ENCODE data around the gene ATP8B4. TPM values are rescaled to one million over a fixed set of nuclear protein-coding genes. Genes with fewer than 3 reads are reported as not detected.

The ATP8B4 gene
- polyA plus RNA-seq, 1 donor (not counting 4 experiments of a cell fraction or from before 2014, with no cell fraction given): 0.05 TPM

DNA sequence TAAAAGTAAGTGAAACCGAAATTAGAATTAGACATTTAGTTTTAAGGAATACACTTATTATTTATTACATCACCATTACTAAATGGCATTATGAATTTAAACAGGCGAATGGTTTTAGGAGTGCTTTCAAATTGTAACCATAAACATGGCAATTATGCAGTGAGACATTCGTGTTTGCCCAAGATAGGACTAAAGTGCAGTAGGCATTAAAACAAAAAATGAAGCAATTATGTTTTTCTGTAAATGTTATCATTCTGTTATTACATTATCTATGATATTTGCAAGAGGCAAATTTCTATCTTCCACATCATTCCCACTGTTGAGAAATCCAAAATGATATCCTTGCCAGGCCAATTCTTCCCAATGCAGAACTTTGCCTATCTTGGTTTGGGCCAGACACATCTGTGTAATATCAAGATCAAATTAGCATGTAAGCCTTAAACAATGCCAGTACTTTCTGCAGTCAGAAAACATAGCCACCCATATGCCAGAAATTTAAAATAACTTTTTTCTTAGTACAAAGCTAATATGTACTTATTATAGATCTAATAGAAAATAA is 156.9 kb downstream of the ATP8B4 start:
- Histone ChIP-seq H3K79me2 (ENCODE audit: control insufficient read depth, insufficient read depth, low read length) (no peaks in the 10 kb centered on the region), H3K4me1 (ENCODE audit: control insufficient read depth, extremely low read depth, insufficient read depth, low read length) (no peaks in the 10 kb centered on the region), H3K4me2 (ENCODE audit: control insufficient read depth, extremely low read depth, insufficient read depth, low read depth, low read length) (no peak overlapping the region), H3K27me3 (ENCODE audit: control insufficient read depth, extremely low read depth, insufficient read depth, low read length) (no peaks in the 10 kb centered on the region), H4K20me1 (ENCODE audit: control insufficient read depth, extremely low read depth, insufficient read depth, low read length) (no peaks in the 10 kb centered on the region), H3K9me1 (ENCODE audit: control insufficient read depth, extremely low read depth, insufficient read depth, low read length) (no peaks in the 10 kb centered on the region), H3K36me3 (ENCODE audit: control insufficient read depth in 2 of 2, extremely low read depth in 1 of 2, insufficient read depth in 2 of 2, low read length in 2 of 2) (no peaks in the 10 kb centered on the region), H2AFZ (ENCODE audit: control insufficient read depth, low read length) (no peak overlapping the region), H3K9me3 (ENCODE audit: control insufficient read depth, low read depth, low read length) (no peaks in the 10 kb centered on the region), H3K9ac (ENCODE audit: control insufficient read depth, extremely low read depth, insufficient read depth, low read length) (no peak overlapping the region), H3K27ac (ENCODE audit: control insufficient read depth, insufficient read depth, low read length) (no peak overlapping the region), H3K4me3 (ENCODE audit: control insufficient read depth in 2 of 3, extremely low read depth in 1 of 3, insufficient read depth in 2 of 3, low read depth in 1 of 3, low read length in 3 of 3) (no peak overlapping the region)
- TF ChIP-seq, protein P1, sequence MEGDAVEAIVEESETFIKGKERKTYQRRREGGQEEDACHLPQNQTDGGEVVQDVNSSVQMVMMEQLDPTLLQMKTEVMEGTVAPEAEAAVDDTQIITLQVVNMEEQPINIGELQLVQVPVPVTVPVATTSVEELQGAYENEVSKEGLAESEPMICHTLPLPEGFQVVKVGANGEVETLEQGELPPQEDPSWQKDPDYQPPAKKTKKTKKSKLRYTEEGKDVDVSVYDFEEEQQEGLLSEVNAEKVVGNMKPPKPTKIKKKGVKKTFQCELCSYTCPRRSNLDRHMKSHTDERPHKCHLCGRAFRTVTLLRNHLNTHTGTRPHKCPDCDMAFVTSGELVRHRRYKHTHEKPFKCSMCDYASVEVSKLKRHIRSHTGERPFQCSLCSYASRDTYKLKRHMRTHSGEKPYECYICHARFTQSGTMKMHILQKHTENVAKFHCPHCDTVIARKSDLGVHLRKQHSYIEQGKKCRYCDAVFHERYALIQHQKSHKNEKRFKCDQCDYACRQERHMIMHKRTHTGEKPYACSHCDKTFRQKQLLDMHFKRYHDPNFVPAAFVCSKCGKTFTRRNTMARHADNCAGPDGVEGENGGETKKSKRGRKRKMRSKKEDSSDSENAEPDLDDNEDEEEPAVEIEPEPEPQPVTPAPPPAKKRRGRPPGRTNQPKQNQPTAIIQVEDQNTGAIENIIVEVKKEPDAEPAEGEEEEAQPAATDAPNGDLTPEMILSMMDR (optimal IDR thresholded peaks at IDR 0.05 in 1 of 3, IDR thresholded peaks at IDR 0.05 in 1 of 3, conservative IDR thresholded peaks at IDR 0.05 in 1 of 3; ENCODE audit: extremely low read depth in 1 of 3, insufficient read depth in 2 of 3, low read length in 3 of 3): no peak
- no peak for TF ChIP-seq EZH2 (IDR thresholded peaks at IDR 0.05; ENCODE audit: low read length)
- FAIRE-seq: no peak
- DNase-seq (ENCODE audit: low read depth, low spot score): no peak
- dilution Hi-C loops (cut with MboI; ENCODE audit: extremely low pct_ligation_motif_present, low sequenced_read_pairs): no loop called here

GRCh38 chr15:49953421-49953820 is 165.6 kb downstream of the ATP8B4 start:
- Histone ChIP-seq H2AFZ (ENCODE audit: control insufficient read depth, low read length) (no peak overlapping the region), H3K9me1 (ENCODE audit: control insufficient read depth, extremely low read depth, insufficient read depth, low read length) (no peaks in the 10 kb centered on the region), H3K4me3 (ENCODE audit: control insufficient read depth in 2 of 3, extremely low read depth in 1 of 3, insufficient read depth in 2 of 3, low read depth in 1 of 3, low read length in 3 of 3) (no peak overlapping the region), H3K9ac (ENCODE audit: control insufficient read depth, extremely low read depth, insufficient read depth, low read length) (no peak overlapping the region), H3K79me2 (ENCODE audit: control insufficient read depth, insufficient read depth, low read length) (no peaks in the 10 kb centered on the region), H3K36me3 (ENCODE audit: control insufficient read depth in 2 of 2, extremely low read depth in 1 of 2, insufficient read depth in 2 of 2, low read length in 2 of 2) (no peaks in the 10 kb centered on the region), H4K20me1 (ENCODE audit: control insufficient read depth, extremely low read depth, insufficient read depth, low read length) (no peaks in the 10 kb centered on the region), H3K27me3 (ENCODE audit: control insufficient read depth, extremely low read depth, insufficient read depth, low read length) (no peaks in the 10 kb centered on the region), H3K4me1 (ENCODE audit: control insufficient read depth, extremely low read depth, insufficient read depth, low read length) (no peaks in the 10 kb centered on the region), H3K9me3 (ENCODE audit: control insufficient read depth, low read depth, low read length) (peaks cover 2% of the 10 kb centered on the region), H3K4me2 (ENCODE audit: control insufficient read depth, extremely low read depth, insufficient read depth, low read depth, low read length) (no peak overlapping the region), H3K27ac (ENCODE audit: control insufficient read depth, insufficient read depth, low read length) (no peak overlapping the region)
- no peak for TF ChIP-seq EZH2 (IDR thresholded peaks at IDR 0.05; ENCODE audit: low read length)
- TF ChIP-seq, protein P1 (optimal IDR thresholded peaks at IDR 0.05 in 1 of 3, IDR thresholded peaks at IDR 0.05 in 1 of 3, conservative IDR thresholded peaks at IDR 0.05 in 1 of 3; ENCODE audit: extremely low read depth in 1 of 3, insufficient read depth in 2 of 3, low read length in 3 of 3): no peak
- DNase-seq (ENCODE audit: low read depth, low spot score): no peak
- FAIRE-seq: no peak
- dilution Hi-C loops (cut with MboI; ENCODE audit: extremely low pct_ligation_motif_present, low sequenced_read_pairs): no loop called here
